H9 (cell line): ENCODE results near the gene TCERG1L. TPM values are rescaled to one million over a fixed set of nuclear protein-coding genes. Genes with fewer than 3 reads are reported as not detected.

ENCODE experiments used
- DNase-seq: peaks from one replicate; pipeline ENCODE4 v3.0.0-alpha.2; 2017
- H2AFZ ChIP-seq: one replicate; pipeline ENCODE4 v1.6.1; 2013; ENCODE audit warnings: mild to moderate bottlenecking, low read length, control low read depth, moderate library complexity
- H2AK5ac ChIP-seq: 2 replicates; pipeline ENCODE4 v1.6.1; 2013; ENCODE audit warnings: low read length, control low read depth, mixed read lengths; ENCODE audit not compliant: insufficient read length
- H2BK120ac ChIP-seq: one replicate; pipeline ENCODE4 v1.6.1; 2013; ENCODE audit warnings: low read depth, mild to moderate bottlenecking, low read length, control low read depth, inconsistent platforms; ENCODE audit not compliant: poor library complexity, severe bottlenecking
- H2BK12ac ChIP-seq: 2 replicates; pipeline ENCODE4 v1.6.1; 2013; ENCODE audit warnings: low read length, control low read depth, mixed read lengths, low read depth; ENCODE audit not compliant: insufficient read length
- H2BK15ac ChIP-seq: 2 replicates; pipeline ENCODE4 v1.6.1; 2013; ENCODE audit warnings: low read depth, low read length, control low read depth
- H2BK20ac ChIP-seq: one replicate; pipeline ENCODE4 v1.6.1; 2013; ENCODE audit warnings: low read depth, mild to moderate bottlenecking, low read length, control low read depth, inconsistent platforms; ENCODE audit not compliant: poor library complexity, severe bottlenecking
- H2BK5ac ChIP-seq: 2 replicates; pipeline ENCODE4 v1.6.1; 2013; ENCODE audit warnings: low read length, control low read depth, mixed read lengths; ENCODE audit not compliant: insufficient read length
- H3K14ac ChIP-seq: 2 replicates; pipeline ENCODE4 v1.6.1; 2013; ENCODE audit warnings: low read length, control low read depth; ENCODE audit not compliant: insufficient read depth
- H3K18ac ChIP-seq: 2 replicates; pipeline ENCODE4 v1.6.1; 2013; ENCODE audit warnings: low read depth, mild to moderate bottlenecking, mixed read lengths, low read length, control low read depth; ENCODE audit not compliant: insufficient read length
- H3K23ac ChIP-seq: 2 replicates; pipeline ENCODE4 v1.6.1; 2013; ENCODE audit warnings: low read length, control low read depth, mixed read lengths, low read depth; ENCODE audit not compliant: insufficient read length
- H3K23me2 ChIP-seq: 2 replicates; pipeline ENCODE4 v1.6.1; 2013; ENCODE audit warnings: low read depth, mild to moderate bottlenecking, mixed read lengths, low read length, control low read depth; ENCODE audit not compliant: insufficient read length, poor library complexity, severe bottlenecking
- H3K27ac ChIP-seq: 2 replicates; pipeline ENCODE4 v1.5.1; 2013; ENCODE audit warnings: low read length, control low read depth, mixed read lengths, low read depth; ENCODE audit not compliant: insufficient read length
- H3K27me3 ChIP-seq: 2 replicates; pipeline ENCODE4 v1.6.1; 2013; ENCODE audit warnings: low read length, control low read depth, inconsistent platforms; ENCODE audit not compliant: insufficient read depth
- H3K4ac ChIP-seq: 2 replicates; pipeline ENCODE4 v1.6.1; 2013; ENCODE audit warnings: low read depth, mild to moderate bottlenecking, control low read depth, inconsistent platforms, low read length, moderate library complexity
- H3K4me1 ChIP-seq: 2 replicates; pipeline ENCODE4 v1.6.1; 2013; ENCODE audit warnings: low read length, control low read depth, inconsistent platforms; ENCODE audit not compliant: insufficient read depth
- H3K4me2 ChIP-seq: 2 replicates; pipeline ENCODE4 v1.6.1; 2013; ENCODE audit warnings: low read length, control low read depth, mixed read lengths; ENCODE audit not compliant: insufficient read length, insufficient read depth
- H3K56ac ChIP-seq: 2 replicates; pipeline ENCODE4 v1.6.1; 2013; ENCODE audit warnings: low read depth, mild to moderate bottlenecking, mixed read lengths, low read length, control low read depth; ENCODE audit not compliant: insufficient read length
- H3K79me1 ChIP-seq: 2 replicates; pipeline ENCODE4 v1.6.1; 2013; ENCODE audit warnings: low read depth, mild to moderate bottlenecking, moderate library complexity, low read length, control low read depth, inconsistent platforms; ENCODE audit not compliant: insufficient read depth, poor library complexity, severe bottlenecking
- H3K79me2 ChIP-seq: 2 replicates; pipeline ENCODE4 v1.6.1; 2013; ENCODE audit warnings: low read length, control low read depth, inconsistent platforms; ENCODE audit not compliant: insufficient read depth
- H3K9ac ChIP-seq: 2 replicates; pipeline ENCODE4 v1.6.1; 2013; ENCODE audit warnings: low read length, control low read depth, mixed read lengths; ENCODE audit not compliant: insufficient read length; ENCODE audit errors: extremely low read depth
- H3K9me3 ChIP-seq: one replicate; pipeline ENCODE4 v1.6.1; 2013; ENCODE audit warnings: low read depth, low read length, inconsistent platforms; ENCODE audit not compliant: control insufficient read depth
- H3T11ph ChIP-seq: one replicate; pipeline ENCODE4 v1.6.1; 2013; ENCODE audit warnings: mild to moderate bottlenecking, low read length, control low read depth, inconsistent platforms
- H4K20me1 ChIP-seq: one replicate; pipeline ENCODE4 v1.6.1; 2013; ENCODE audit not compliant: control insufficient read depth, insufficient read length, insufficient read depth
- H4K5ac ChIP-seq: 2 replicates; pipeline ENCODE4 v1.6.1; 2013; ENCODE audit warnings: low read depth, mild to moderate bottlenecking, mixed read lengths, low read length, control low read depth; ENCODE audit not compliant: insufficient read length
- H4K8ac ChIP-seq: replicated peaks from 2 replicates; pipeline ENCODE4 v1.6.1; 2013; ENCODE audit warnings: low read length, control low read depth, mixed read lengths, low read depth; ENCODE audit not compliant: insufficient read length
- H4K91ac ChIP-seq: 2 replicates; pipeline ENCODE4 v1.6.1; 2013; ENCODE audit warnings: low read depth, mild to moderate bottlenecking, moderate library complexity, mixed read lengths, low read length, control low read depth; ENCODE audit not compliant: insufficient read length
- H3K27ac Mint-ChIP-seq, 3 experiments: 2 replicates in 2 of 3; 3 replicates in 1 of 3; pipeline ENCODE4 v1.8.0; 2020 to 2021; ENCODE audit warnings: mixed read lengths in 3 of 3, mild to moderate bottlenecking in 1 of 3, moderate library complexity in 1 of 3
- H3K27me3 Mint-ChIP-seq: 2 replicates; pipeline ENCODE4 v1.8.0; 2021; ENCODE audit warnings: low read depth, mild to moderate bottlenecking, moderate library complexity, mixed read lengths
- H3K36me3 Mint-ChIP-seq, 3 experiments: 2 replicates in 2 of 3; 3 replicates in 1 of 3; pipeline ENCODE4 v1.8.0; 2020 to 2021; ENCODE audit warnings: low read depth in 3 of 3, mixed read lengths in 3 of 3; ENCODE audit not compliant: insufficient read depth in 1 of 3
- H3K4me1 Mint-ChIP-seq, 2 experiments: 2 replicates each; pipeline ENCODE4 v1.8.0; 2020; ENCODE audit warnings: mixed read lengths in 2 of 2
- H3K4me3 Mint-ChIP-seq, 2 experiments: 2 replicates in 1 of 2; 3 replicates in 1 of 2; pipeline ENCODE4 v1.8.0; 2020 to 2021; ENCODE audit warnings: mild to moderate bottlenecking in 2 of 2, mixed read lengths in 2 of 2, moderate library complexity in 1 of 2
- H3K9me3 Mint-ChIP-seq, 2 experiments: 2 replicates in 1 of 2; 3 replicates in 1 of 2; pipeline ENCODE4 v1.8.0; 2020; ENCODE audit warnings: mild to moderate bottlenecking in 2 of 2, mixed read lengths in 2 of 2, moderate library complexity in 1 of 2
- CTCF ChIP-seq: fragments of 200-600 bp; sonication (generic); conservative IDR thresholded peaks from 3 replicates; pipeline ENCODE4 v1.8.0; 2021; ENCODE audit warnings: antibody characterized with exemption, mild to moderate bottlenecking
- WGBS: extraction: QIAGEN DNeasy Blood & Tissue Kit; methylation state at CpG from one replicate; pipeline ENCODE4 v1.1.7; 2013; ENCODE audit warnings: missing lambda C conversion rate, low lambda C conversion rate, mixed read lengths; ENCODE audit not compliant: insufficient read length; ENCODE audit errors: extremely low coverage; 5-methylcytosine and 5-hydroxymethylcytosine counted together
- total RNA-seq: library from RNA; stranded (reverse); gene quantifications from 2 replicates; pipeline ENCODE4 v1.2.1, GENCODE V29; 2021

The TCERG1L gene
- total RNA-seq, 1 experiment from 2014 or later, result 3.3 TPM

GRCh38 chr10:131198401-131198800 lies 113.1 kb downstream of the TCERG1L start:
- 0 out of 5 replicates have a peak, but pooled peaks cover 0 to 2% of the 10 kb centered on the region in 2 experiments for H3K9me3 Mint-ChIP-seq
- Histone ChIP-seq H3K18ac (no peak overlapping the region), H3K4ac (no peak overlapping the region), H3K14ac (no peak overlapping the region), H4K91ac (no peak overlapping the region), H3K9me3 (no peaks in the 10 kb centered on the region), H2BK120ac (no peak overlapping the region), H3K4me1 (no peaks in the 10 kb centered on the region), H4K5ac (no peak overlapping the region), H3K56ac (no peak overlapping the region), H2AK5ac (no peak overlapping the region), H4K20me1 (no peaks in the 10 kb centered on the region), H3K23me2 (no peaks in the 10 kb centered on the region), H2AFZ (no peak overlapping the region), H3K79me1 (no peaks in the 10 kb centered on the region), H2BK5ac (no peak overlapping the region), H3K23ac (no peak overlapping the region), H2BK20ac (no peak overlapping the region), H2BK12ac (no peak overlapping the region), H3K79me2 (no peaks in the 10 kb centered on the region), H4K8ac (no peak overlapping the region), H3T11ph (no peak overlapping the region), H3K27ac (no peak overlapping the region), H3K27me3 (no peaks in the 10 kb centered on the region), H3K4me2 (no peak overlapping the region), H2BK15ac (no peak overlapping the region), H3K9ac (no peak overlapping the region)
- H3K4me1 Mint-ChIP-seq, result peaks cover 4 to 9% of the 10 kb centered on the region in 2 experiments
- no peak overlapping the region for H3K4me3 Mint-ChIP-seq
- H3K27ac Mint-ChIP-seq, result peak overlapping the region in 1 of 3 experiments; percentile 90; a peak in 1 of 7 replicates
- peak; percentile 16 for DNase-seq
- TF ChIP-seq CTCF, result no peak
- no CpG with 5 or more reads among the region's 10 CpGs for WGBS
- no peaks in the 10 kb centered on the region; the same call in 1 of the 2 replicates for H3K27me3 Mint-ChIP-seq
- H3K36me3 Mint-ChIP-seq, result peaks cover 0 to 3% (median 0%) of the 10 kb centered on the region in 3 experiments; a peak in 1 of 7 replicates
